ENCODE results near the gene THSD4. TPM values are rescaled to one million over a fixed set of nuclear protein-coding genes. Genes with fewer than 3 reads are reported as not detected.

Gene THSD4
- total and polyA plus RNA-seq, 8 donors, result 15.7 to 43.3 (median 19.1) TPM

DNA sequence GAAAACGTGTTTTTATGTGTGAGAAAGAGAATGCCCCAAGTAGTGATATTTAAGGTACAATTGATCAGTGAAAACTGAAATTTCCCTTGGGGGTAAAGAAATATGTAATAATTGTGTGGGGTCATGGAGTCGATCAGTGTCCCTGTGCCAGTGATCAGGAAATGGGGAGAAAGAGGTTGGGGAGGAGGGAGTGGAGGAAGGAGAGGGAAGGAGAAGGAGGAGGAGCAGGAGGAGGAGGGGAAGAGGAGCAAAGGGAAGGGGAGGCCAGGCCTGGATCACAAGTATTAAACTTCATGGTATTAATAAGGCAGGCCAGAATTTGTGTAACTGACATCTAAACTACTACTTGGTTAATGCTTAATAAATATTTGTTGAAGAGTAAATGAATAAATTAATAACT, 30.4 kb downstream of the THSD4 start:
- no peaks in the 10 kb centered on the region for H3K36me3 ChIP-seq
- no peaks in the 10 kb centered on the region for H3K4me1 ChIP-seq
- no peak overlapping the region for H3K27ac ChIP-seq
- DNase-seq (no peak), ATAC-seq (no peak)
- no peaks in the 10 kb centered on the region for H3K27me3 ChIP-seq
- TF ChIP-seq CTCF (IDR thresholded peaks at IDR 0.05), result no peak
- no peak overlapping the region for H3K4me3 ChIP-seq
- intact Hi-C loops (cut with DNase I), result no loop called here
- no peaks in the 10 kb centered on the region for H3K9me3 ChIP-seq

DNA sequence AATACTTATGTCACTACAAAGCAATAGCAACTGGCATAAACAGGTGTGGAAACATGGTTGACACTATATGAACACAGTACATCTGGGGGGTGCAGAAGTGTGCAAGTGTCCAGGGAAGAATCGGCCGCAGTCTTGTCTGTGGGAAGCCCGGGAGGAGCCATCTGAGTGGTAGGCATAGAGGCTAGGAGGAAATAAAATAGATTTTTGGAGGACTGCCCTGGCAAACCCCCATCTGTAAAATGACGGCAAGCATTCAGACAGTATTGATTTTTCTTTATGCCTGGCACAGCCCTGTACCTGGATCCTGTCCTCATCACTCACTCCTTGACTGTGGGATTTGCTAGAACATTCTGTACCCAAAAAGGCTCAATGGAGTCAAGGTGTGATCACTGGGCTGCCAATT, 31.3 kb downstream of the THSD4 start:
- Histone ChIP-seq H3K9me3 (no peaks in the 10 kb centered on the region), H3K27ac (no peak overlapping the region), H3K4me1 (no peaks in the 10 kb centered on the region), H3K27me3 (no peaks in the 10 kb centered on the region), H3K4me3 (no peak overlapping the region), H3K36me3 (no peaks in the 10 kb centered on the region)
- no peak for TF ChIP-seq CTCF (IDR thresholded peaks at IDR 0.05)
- intact Hi-C loops (cut with DNase I), result no loop called here
- no peak for DNase-seq
- ATAC-seq, result no peak

DNA sequence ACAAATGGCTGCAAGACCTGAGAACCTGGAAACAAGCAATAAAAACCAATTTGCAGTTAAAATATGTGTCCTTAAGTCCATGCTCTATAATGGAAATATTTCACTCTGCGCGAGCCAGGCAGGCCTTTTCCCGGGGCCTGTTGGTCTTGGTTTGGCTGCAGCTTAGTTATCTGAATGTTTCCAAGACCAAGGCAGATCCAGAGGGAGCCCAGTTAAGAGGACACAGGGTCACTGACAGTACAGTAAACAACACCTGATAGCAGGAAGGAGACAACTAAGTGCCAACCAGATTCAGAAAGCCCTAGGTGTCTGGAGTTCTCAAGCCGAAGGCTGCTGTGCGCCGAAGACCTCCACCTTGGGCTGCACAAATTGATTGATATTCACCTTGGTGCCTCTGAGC, 32.8 kb downstream of the THSD4 start:
- DNase-seq (no peak), ATAC-seq (no peak)
- Histone ChIP-seq H3K9me3 (no peaks in the 10 kb centered on the region), H3K4me3 (no peak overlapping the region), H3K27ac (no peak overlapping the region), H3K27me3 (no peaks in the 10 kb centered on the region), H3K4me1 (no peaks in the 10 kb centered on the region), H3K36me3 (no peaks in the 10 kb centered on the region)
- intact Hi-C loops (cut with DNase I), result no loop called here
- no peak for TF ChIP-seq CTCF (IDR thresholded peaks at IDR 0.05)

- peaks cover 0 to under 1% of the 10 kb centered on the region in 2 donors for H3K36me3 ChIP-seq
- intact Hi-C loops (cut with DNase I), result no loop called here
- no peaks in the 10 kb centered on the region for H3K9me3 ChIP-seq
- H3K27ac ChIP-seq, result no peak overlapping the region
- ATAC-seq (peak; percentile 70), DNase-seq (peak in 1 of 4 donors; percentile 10)
- H3K4me3 ChIP-seq, result no peak overlapping the region
- no peaks in the 10 kb centered on the region for H3K27me3 ChIP-seq
- no peaks in the 10 kb centered on the region for H3K4me1 ChIP-seq
- no peak for TF ChIP-seq CTCF (IDR thresholded peaks at IDR 0.05)
Measured at GRCh38 chr15:71149646-71150557, 34.6 kb downstream of the THSD4 start.

- Histone ChIP-seq H3K27ac (no peak overlapping the region), H3K4me1 (no peaks in the 10 kb centered on the region), H3K9me3 (no peaks in the 10 kb centered on the region), H3K27me3 (no peaks in the 10 kb centered on the region), H3K36me3 (peaks cover 0 to 10% of the 10 kb centered on the region in 2 donors), H3K4me3 (no peak overlapping the region)
- no peak for ATAC-seq
- TF ChIP-seq CTCF (IDR thresholded peaks at IDR 0.05), result no peak
- intact Hi-C loops (cut with DNase I), result no loop called here
- DNase-seq, result no peak
Measured at GRCh38 chr15:71151081-71151480, 35.8 kb downstream of the THSD4 start.
